ENCODE results near the gene DHRS7B.

GRCh38 chr17:21193031-21193430 is 66.3 kb downstream of the DHRS7B start:
- TF ChIP-seq EZH2 (IDR thresholded peaks at IDR 0.05; ENCODE audit: low read length, unreplicated experiment) (no peak), CTCF (conservative IDR thresholded peaks at IDR 0.05; ENCODE audit: low read depth, low read length) (no peak), EZH2phosphoT487 (IDR thresholded peaks at IDR 0.05; ENCODE audit: borderline replicate concordance, low read length) (no peak)

Data from PC-3 (cell line).